ELF-1 (cell line): ENCODE data around the gene RNASE9.
"Not testable (repeated sequence)": the region's sequence is repeated elsewhere in the genome, so short reads cannot be mapped to it uniquely, and the experiment has no call there.

Experiments
- DNase-seq: peaks from one replicate; pipeline ENCODE4 v3.0.0-alpha.2; 2016; ENCODE audit warnings: low read depth, low spot score

RNASE9 gene

DNA sequence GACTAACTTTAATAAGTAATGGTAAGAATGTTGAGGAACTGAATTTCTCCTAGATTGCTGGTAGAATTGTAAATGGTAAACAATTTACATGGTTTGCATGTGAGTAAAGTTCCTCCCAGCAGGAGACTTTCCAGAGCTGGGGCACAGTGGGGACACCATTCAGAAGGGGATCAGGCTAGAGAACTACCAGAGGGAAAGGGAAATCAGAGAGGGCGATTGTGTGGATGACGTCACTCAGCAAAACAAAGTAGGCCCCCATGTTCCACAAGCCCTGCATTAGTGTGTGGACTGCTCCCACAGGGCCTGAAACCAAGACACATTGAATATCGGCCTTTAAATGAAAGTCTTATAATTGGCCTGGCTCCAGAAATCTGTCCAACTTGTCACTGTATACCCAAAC is 17.5 kb upstream of the RNASE9 start:
- peak; percentile 56 for DNase-seq

DNA sequence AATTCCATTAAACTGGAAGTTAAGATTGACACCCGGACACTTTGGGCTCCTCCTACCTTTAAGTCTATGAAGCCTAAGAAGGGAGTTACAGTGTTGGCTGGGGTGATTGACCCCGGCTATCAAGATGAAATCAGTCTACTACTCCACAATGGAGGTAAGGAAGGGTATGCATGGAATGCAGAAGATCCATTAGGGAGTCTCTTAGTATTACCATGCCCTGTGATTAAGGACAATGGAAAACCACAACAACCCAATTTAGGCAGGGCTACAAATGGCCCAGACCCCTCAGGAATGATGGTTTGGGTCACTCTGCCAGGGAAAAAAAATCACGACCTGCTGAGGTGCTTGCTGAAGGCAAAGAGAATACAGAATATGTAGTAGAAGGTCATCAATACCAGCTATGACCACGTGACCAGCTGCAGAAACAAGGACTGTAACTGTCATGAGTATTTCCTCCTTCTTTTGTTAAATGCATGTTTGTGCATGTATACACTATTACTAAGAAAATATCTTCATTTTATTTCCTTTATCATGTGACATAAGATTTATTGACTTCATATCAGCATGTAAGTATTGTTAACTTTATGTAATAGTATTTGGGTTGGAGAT is 11.6 kb upstream of the RNASE9 start:
- DNase-seq = peak; percentile 73

DNA sequence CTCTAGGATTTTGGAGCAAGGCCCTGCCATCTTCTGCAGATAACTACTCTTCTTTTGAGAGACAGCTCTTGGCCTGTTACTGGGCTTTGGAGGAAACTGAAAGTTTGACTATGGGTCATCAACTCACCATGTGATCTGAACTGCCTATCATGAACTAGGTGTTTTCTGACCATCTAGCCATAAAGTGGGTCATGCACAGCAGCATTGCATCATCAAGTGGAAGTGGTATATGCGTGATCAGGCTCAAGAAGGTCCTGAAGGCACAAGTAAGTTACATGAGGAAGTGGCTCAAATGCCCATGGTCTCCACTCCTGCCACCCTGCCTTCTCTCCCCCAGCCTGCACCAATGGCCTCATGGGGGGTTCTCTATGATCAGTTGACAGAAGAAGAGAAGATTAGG is 9.9 kb upstream of the RNASE9 start:
- not testable (repeated sequence) for DNase-seq

DNA sequence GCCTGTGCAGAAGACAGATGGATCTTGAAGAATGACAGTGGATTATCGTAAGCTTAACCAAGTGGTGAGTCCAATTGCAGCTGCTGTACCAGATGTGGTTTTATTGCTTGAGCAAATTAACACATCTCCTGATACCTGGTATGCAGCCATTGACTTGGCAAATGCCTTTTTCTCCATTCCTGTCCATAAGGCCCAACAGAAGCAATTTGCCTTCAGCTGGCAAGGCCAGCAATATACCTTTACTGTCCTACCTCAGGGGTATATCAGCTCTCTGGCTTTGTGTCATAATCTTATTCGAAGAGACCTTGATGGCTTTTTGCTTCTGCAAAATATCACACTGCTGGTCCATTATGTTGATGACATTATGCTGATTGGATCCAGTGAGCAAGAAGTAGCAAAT is 9.0 kb upstream of the RNASE9 start:
- DNase-seq = not testable (repeated sequence)

DNA sequence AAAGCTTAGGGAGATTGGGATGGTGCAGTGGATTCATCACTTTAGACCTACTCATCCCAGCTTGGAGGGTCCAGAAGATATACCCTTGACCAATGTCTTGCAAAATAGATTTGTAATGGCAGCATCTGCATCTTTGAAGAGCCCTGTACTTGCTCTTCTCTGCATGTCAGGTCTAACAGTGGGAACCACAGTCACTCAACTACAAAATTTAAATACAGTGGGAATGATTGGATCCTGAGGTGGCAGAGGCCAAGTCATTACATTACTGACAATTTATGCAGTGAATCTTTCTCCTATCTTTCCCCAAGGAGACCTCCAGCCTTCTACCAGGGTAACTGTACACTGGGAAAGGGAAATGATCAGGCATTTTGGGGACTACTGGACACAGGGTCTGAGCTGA is 8.2 kb upstream of the RNASE9 start:
- DNase-seq = no peak

DNA sequence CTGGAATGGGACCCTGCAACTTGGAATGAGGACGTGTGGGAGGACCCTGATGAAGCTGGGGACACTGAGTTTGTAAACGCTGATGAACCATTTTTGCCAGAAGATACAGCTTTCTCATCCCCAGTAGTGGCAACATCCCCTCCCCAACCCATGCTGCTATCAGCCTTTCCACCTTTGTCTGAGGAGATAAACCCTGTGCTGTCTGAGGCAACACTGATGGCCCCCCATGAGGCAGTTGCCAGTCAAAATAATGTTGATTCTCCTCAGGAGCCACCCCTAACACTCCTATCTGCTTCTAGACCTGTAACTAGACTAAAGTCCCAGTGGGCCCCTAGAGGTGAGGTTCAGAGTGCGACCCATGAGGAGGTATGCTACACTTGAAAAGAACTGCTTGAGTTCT is 7.5 kb upstream of the RNASE9 start:
- no peak for DNase-seq

DNA sequence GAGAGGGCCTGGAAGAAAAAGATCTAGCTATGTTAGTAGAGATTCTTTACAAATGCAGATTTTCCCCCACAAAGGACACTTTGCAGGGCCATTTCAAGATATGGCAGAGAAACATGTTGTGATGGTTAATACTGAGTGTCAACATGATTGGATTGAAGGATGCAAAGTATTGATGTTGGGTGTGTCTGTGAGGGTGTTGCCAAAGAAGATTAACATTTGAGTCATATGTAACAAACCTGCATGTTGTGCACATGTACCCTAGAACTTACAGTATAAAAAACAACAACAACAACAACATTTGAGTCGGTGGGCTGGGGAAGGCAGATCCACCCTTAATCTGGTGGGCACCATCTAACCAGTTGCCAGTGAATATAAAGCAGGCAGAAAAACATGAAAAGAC is 6.4 kb upstream of the RNASE9 start:
- DNase-seq = not testable (repeated sequence)

DNA sequence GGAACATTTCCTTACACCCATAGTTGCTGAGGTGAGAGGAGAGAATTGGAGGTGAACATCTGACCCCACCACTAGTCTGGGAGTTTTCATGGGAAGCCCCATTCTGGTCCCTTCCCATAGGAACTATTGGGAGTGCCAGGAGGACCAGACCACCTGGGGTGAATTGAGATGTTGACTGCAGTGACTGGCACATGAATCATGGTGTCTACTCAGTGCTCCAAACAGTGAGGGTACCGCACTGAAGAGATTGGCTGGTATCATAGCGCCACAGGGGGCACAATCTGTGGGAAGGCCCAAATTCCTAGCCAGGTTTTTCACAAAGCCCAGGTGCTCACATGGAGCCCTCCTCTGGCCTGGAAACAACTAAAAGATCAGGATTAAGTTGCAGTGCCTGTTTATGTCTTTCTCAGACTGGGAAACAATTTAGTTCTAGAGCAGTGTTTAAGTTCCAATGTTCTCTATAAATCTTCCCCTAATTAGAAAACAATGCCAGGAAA is 3.7 kb upstream of the RNASE9 start:
- DNase-seq = no peak

DNA sequence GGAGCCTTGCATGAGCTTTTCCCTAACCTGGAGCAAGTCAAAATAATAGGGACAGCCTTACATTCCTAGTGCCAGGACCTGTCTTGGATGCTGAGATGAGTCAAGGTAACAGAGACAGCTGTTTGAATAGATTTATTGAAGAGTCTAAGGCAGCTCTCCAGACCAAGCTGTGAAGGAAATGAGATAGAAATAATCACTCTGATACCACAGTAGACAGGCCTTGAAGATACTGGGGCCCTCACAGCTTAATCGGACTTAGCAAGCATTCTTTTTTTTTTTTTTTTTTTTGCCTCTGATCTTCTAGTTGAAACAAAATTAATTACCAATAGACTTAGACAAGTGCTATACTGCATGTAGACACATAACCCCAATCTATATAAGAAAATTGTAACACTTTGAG is 3.1 kb upstream of the RNASE9 start:
- DNase-seq = no peak

DNA sequence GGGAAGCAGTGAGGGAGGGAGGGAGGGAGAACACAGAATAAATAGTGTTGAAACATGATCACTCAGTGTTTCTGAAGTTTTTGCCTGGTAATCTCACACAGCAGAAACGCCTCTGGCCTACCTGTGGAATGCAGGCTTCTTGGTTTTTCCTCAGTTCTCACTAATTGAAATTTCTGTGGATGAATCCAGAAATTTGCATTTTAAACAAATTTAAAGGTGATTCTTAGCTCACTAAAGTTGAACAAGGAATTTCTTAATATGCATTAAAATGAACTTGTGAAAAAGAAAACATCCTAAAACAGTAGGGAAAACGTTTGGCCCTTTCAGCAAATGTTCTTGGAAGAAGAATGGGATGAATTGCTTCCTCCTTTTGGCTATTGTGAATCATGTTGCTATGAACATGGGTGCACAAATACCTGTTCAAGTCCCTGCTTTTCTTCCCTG is 1.4 kb downstream of the RNASE9 start:
- no peak for DNase-seq

DNA sequence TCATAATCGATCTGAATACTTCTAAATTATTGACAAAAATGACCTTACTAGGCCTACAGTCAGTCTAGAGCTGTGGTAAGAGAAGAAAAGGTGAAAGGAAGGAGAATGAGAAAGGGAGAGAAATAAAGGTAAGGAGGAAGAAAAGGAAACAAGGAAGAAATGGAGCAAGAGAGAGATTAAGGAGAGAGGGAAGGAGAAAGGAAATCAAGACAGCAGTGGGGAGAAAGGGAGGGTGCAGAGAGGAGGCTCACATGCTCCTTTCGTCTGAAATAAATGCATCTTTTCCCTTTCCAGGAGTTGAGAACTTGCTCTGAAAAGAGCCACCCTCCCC is 3.7 kb downstream of the RNASE9 start:
- no peak for DNase-seq

DNA sequence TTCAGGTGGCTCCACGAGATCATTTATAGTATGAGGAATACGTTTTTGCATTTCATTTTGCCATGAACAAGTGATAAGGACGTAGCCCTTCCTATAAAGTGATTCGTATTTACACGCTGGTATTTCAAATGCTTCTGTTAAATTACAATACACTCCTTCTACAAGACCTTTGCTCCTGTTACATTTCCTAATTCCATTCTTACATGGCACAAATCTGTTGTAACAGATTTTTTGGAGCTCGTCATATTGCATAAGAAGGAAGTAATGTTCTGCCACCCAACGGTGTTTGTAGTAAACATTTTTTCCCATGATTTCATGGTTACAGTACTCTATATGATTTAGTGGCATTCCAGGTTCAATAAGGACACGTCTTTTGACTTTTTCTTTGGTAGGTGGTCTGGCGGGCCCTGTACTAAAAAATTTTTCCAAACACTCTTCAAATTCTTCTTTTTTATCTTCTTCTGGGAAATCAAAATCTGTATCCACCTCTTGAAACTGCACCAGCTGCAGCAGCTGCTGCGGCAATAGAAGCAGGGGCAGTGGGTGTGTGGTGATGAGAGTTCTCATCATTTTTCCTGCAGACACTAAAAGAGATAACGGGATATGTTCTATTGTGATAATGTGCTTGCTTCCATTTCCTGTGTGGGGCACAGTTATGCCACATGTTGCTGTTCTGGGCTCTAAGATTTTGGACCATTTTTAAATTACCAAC is 4.2 kb downstream of the RNASE9 start:
- DNase-seq = no peak

DNA sequence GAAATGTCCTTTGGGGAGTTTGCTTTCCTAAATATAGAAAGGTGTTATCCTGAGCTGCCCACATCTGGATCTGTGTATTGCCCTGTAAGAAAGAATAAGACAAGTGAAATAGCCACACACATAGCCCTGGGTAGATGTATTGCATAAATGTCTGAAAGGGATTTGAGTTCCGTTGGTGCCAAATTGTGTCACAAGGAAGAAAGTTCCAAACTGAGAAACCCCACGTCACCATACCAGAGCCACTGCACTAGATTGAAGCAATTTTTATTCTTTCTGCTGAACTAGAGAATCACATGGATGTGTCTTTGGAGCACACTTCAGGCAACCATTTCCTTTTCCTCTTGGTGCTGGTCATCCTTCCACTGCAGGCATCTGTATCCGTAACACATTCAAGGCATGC is 5.0 kb downstream of the RNASE9 start:
- DNase-seq = no peak

DNA sequence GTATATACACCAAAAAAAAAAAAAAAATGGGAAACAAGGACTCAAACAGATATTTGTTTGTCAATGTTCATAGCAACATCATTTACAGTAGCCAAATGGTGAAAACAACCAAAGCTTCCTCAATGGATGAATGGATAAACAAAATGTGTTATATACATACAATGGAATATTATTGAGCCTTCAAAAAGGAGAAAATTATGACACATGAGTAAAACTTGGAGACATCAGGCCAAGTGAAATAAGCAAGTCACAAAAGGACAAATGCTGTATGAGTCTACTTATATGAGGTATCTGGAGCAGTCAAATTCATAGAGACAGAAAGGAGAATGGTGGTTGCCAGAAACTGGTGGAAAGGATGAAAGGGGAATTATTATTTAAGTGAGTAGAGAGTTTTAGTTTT is 7.8 kb downstream of the RNASE9 start:
- no peak for DNase-seq

DNA sequence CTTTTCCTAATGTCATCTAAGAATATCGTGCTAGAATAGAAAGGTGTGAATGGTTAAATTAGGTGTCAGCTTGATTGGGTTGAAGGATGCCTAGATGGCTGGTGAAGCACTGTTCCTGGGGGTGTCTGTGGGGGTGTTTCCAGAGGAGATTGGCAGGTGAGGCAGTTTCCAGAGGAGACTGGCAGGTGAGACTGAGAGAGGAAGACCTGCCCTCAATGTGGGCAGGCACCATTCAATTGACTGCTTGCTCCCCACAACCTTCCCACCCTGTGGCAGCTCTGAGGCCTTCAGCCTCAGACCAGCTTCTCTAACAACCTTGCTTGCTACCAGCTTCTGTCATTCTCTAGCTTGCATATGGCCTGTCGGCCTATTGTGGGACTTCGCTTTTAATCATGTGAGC is 9.2 kb downstream of the RNASE9 start:
- DNase-seq = no peak

DNA sequence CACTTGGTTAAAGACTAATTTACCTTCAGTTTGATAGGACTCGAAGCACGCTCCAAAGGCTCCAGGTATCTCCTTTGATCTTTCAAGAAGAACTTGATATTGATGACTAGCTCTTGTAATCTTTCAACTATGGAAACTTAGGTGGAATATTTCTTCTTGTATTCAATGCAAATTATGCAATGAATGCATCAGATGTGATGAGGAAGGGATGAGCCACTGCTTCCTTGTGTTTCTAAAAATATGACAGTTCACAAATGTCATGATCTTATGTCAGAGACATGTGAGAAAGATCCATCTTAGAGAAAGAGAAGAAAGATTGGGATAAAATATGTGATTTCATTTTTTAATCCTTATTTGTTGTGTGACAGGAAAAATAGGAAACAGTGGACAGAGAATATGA is 9.9 kb downstream of the RNASE9 start:
- DNase-seq = no peak

DNA sequence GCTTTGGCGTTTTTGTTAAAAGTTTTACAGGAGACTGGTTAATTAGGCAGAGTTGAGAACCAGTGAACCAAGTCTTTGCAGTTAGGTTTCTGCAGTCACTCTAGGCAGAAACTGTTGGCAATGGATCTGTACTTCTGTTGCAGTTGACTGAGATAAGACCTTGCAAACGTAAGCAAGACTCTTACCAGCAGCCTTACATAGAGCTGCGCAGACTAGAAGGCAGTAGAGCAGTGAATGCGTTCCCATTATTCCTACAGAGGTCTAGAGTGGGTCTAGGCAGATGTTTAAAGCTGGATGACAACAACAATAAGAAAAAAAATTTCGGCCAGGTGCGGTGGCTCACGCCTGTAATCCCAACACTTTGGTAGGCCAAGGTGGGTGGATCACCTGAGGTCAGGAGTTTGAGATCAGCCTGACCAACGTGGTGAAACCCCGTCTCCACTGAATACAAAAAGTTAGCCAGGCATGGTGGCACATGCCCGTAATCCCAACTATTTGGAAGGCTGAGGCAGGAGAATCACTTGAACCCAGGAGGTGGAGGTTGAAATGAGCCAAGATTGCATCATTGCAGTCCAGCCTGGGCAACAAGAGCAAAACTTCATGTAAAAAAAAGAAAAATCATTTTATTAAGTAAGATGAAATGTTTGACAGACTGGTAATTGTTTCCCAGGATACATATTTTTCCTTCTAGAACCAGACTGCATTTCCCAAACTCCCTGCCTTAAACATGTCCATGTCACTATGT is 12.3 kb downstream of the RNASE9 start:
- no peak for DNase-seq

DNA sequence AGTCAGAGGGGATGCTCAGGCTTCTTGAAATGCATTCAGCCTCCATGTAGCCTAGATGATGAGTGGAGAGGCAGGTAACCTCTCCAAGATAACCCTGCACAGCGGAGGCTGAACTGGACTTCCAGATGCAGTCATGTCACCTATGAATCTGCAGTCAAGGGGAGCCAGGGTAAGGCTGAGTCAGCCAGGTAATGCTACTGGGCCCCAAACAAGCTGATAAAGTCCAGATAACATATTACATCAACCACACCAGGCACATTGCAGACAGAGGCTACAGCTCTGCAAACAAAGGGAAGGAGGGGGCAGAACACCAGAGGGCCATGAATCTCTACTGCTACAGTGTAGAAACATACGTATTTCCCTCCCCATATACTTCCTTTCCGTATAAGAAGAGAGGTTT is 14.0 kb downstream of the RNASE9 start:
- DNase-seq = no peak

DNA sequence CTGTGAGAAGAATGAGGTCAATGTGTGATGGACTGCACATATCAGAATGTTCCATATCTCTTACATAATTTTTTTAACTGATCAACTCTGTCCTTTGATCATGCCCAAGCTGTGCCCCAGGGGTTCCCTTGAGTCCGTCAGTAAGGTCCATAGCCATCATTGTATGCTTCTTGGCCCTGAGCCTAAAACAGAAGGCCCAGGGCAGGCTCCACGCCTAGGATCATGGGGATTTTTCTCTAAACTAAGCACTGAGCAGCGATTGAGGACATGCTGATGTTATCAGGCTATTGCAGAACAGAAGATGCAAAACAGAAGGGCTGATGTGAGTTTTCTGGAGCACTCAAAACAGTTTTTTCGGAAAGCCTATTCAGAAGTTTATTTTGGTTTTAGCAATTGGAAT is 20.9 kb downstream of the RNASE9 start:
- DNase-seq = no peak

DNA sequence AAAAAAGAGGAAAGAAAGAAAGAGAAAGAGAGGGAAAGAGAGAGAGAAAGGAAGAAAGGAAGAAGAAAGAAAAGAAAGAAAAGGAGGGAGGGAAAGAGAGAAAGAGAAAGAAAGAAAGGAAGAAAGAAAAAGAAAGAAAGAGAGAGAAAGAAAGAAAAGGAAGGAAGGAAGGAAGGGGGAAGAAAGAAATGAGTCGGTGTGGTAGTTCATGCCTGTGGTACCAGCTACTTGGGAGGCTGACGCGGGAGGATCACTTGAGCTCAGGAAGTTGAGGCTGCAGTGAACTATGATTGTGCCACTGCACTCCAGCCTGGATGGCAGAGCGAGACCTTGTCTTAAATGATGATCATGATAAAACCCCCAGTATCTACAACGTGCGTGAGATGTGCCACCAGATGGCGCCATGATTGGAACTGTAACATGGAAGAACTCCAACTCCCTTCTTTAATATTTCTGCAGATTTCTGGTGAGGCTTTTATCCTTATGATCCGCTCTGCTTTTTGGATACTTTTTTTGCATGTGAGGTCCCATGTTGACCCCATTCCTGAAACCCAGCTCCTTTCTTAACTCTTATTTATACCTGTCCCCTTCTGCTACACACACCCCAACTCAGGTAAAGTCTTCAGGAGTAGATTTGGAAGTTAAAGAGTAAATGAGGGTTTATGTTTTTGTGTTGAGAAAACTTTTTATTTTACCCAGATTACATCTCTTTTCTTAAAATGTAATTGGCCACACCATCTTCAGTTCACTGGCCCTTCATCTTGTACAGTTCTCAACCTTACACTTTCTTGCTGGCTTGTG is 29.9 kb downstream of the RNASE9 start:
- DNase-seq = peak; percentile 60

DNA sequence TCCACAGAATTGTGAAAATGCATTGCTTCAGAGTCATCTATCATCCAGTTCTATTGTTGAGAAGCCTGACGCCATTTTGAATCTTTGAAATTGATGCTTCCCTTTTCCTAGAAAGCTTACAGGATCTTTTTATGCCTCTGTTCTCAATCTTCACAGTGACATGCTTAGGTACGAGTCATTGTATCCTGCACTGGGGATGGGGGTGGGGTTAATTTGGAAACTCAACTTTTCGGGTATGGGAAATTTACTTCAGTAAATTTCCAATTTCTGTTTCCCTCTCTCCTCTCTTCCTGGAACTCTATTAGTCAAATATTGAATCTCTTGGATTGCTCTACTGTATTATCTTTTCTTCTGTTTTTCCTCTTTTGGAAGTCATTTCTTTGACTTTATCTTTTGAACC is 31.0 kb downstream of the RNASE9 start:
- no peak for DNase-seq

DNA sequence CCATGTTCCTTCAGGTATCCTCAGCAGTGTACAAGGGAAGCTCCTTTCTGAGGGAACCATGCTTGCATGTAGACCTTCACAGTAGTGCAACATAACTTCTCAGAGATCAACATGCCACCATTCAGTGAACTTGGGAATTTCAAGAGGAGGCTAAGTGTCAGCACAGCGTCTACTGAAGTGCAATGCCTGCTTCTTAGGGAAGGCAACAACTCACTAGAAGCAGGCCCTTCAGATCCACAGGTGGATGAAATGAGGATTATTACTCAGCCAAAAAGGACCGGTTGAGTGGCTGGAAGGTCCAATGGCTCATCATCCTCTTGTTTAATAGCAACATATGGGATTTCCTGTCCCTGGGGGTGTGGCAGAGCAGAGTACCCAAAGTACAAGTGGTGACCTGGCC is 36.8 kb downstream of the RNASE9 start:
- no peak for DNase-seq
